CD4-positive, alpha-beta memory T cell (primary cell): ENCODE results near the gene PRR15L. TPM values are rescaled to one million over a fixed set of nuclear protein-coding genes. Genes with fewer than 3 reads are reported as not detected.

Experiments used
- CTCF ChIA-PET: fragments of 350-600 bp; sonication (Branson Sonifier 250); formaldehyde crosslinking; loops from one replicate; lab custom pipeline; 2021; ENCODE audit warnings: inconsistent platforms; ENCODE audit not compliant: partially characterized antibody; lab: Charles Lee
- POLR2A ChIA-PET: fragments of 350-600 bp; sonication (Branson Sonifier 250); formaldehyde crosslinking; loops from one replicate; lab custom pipeline; 2021; ENCODE audit not compliant: partially characterized antibody; lab: Charles Lee
- DNase-seq, 5 donors: peaks; one replicate each; pipeline versions ENCODE4 v3.0.0 to v3.0.0-alpha.2; 2020 to 2022; ENCODE audit warnings: mixed read lengths in 1 of 5
- H3K27ac ChIP-seq: one replicate; pipeline ENCODE4 v1.7.0; 2013; ENCODE audit warnings: low read depth, low read length
- H3K27me3 ChIP-seq: 2 replicates; pipeline ENCODE4 v1.7.0; 2013; ENCODE audit warnings: mild to moderate bottlenecking, low read length, moderate library complexity; ENCODE audit not compliant: insufficient read depth
- H3K36me3 ChIP-seq: 2 replicates; pipeline ENCODE4 v1.7.0; 2013; ENCODE audit warnings: mild to moderate bottlenecking, low read length, moderate library complexity; ENCODE audit not compliant: insufficient read depth
- H3K4me1 ChIP-seq: 2 replicates; pipeline ENCODE4 v1.7.0; 2013; ENCODE audit warnings: mild to moderate bottlenecking, low read length, moderate library complexity; ENCODE audit not compliant: insufficient read depth
- H3K4me3 ChIP-seq, 2 donors: one replicate each; pipeline ENCODE4 v1.7.0; 2013; ENCODE audit warnings: low read length in 2 of 2, mild to moderate bottlenecking in 1 of 2
- H3K9me3 ChIP-seq, 2 donors: one replicate each; pipeline ENCODE4 v1.7.0; 2013; ENCODE audit warnings: low read length in 2 of 2, control low read depth in 1 of 2; ENCODE audit not compliant: control insufficient read depth in 1 of 2
- H3K27ac Mint-ChIP-seq, 7 donors: one replicate each; pipeline ENCODE4 v1.8.0; 2020 to 2021; ENCODE audit warnings: mixed read lengths in 7 of 7, mild to moderate bottlenecking in 6 of 7, inconsistent platforms in 3 of 7, moderate library complexity in 3 of 7
- H3K27me3 Mint-ChIP-seq, 2 donors: one replicate each; pipeline ENCODE4 v1.8.0; 2020 to 2021; ENCODE audit warnings: mixed read lengths in 2 of 2
- H3K36me3 Mint-ChIP-seq, 2 donors: one replicate each; pipeline ENCODE4 v1.8.0; 2020 to 2021; ENCODE audit warnings: mixed read lengths in 2 of 2, inconsistent platforms in 1 of 2, mild to moderate bottlenecking in 1 of 2
- H3K4me1 Mint-ChIP-seq, 4 donors: one replicate each; pipeline ENCODE4 v1.8.0; 2020 to 2021; ENCODE audit warnings: mixed read lengths in 4 of 4, mild to moderate bottlenecking in 1 of 4
- H3K4me3 Mint-ChIP-seq, 8 donors: one replicate each; pipeline ENCODE4 v1.8.0; 2020 to 2021; ENCODE audit warnings: mixed read lengths in 8 of 8, mild to moderate bottlenecking in 7 of 8, moderate library complexity in 6 of 8, inconsistent platforms in 3 of 8
- H3K9me3 Mint-ChIP-seq, 8 donors: one replicate each; pipeline ENCODE4 v1.8.0; 2020 to 2021; ENCODE audit warnings: mixed read lengths in 8 of 8, mild to moderate bottlenecking in 5 of 8, inconsistent platforms in 3 of 8, moderate library complexity in 1 of 8
- intact Hi-C: fragments of 100-400 bp; cut with micrococcal nuclease; formaldehyde crosslinking; loops from one replicate; pipeline ENCODE4 v1.15.1; 2023
- polyA plus RNA-seq, 2 donors: library from polyadenylated mRNA; unstranded; fragments of 300-500 nt; fragmentation: Illumina TruSeq; gene quantifications; one replicate each; pipeline ENCODE4 v1.2.3, GENCODE V29; 2021
- total RNA-seq, 2 experiments: library from RNA; stranded (reverse); gene quantifications; one replicate each; pipeline ENCODE4 v1.2.3, GENCODE V29; 2021

PRR15L gene
- total and polyA plus RNA-seq, 4 experiments from 2014 or later: 0.11 TPM; not detected in 3

- intact Hi-C loops: loop anchor here (5.0 to 10.0 kb wide), 2 partner anchors 81 to 138 kb away; no protein-coding TSS in a partner anchor
- Mint-ChIP-seq H3K9me3 (no peaks in the 10 kb centered on the region), H3K4me1 (peaks cover 30 to 52% (median 41%) of the 10 kb centered on the region in 4 donors), H3K27me3 (no peaks in the 10 kb centered on the region), H3K4me3 (no peak overlapping the region), H3K36me3 (peaks cover 12 to 24% of the 10 kb centered on the region in 2 donors), H3K27ac (peak overlapping the region in 1 of 7 donors; percentile 61)
- Histone ChIP-seq H3K9me3 (no peaks in the 10 kb centered on the region), H3K4me3 (no peak overlapping the region), H3K27me3 (no peaks in the 10 kb centered on the region), H3K36me3 (peaks cover 4% of the 10 kb centered on the region), H3K4me1 (peaks cover 48% of the 10 kb centered on the region), H3K27ac (no peak overlapping the region)
- no peak for DNase-seq
- POLR2A ChIA-PET: interaction anchor here (1.0 to 2.5 kb wide), 4 partner anchors 24 to 101 kb away, joined by 3 to 8 read pairs (median 4); partner anchors contain the start of genes CDK5RAP3, NFE2L1 and SP2
- CTCF ChIA-PET: interaction anchor here (0.7 to 15.5 kb wide), 26 partner anchors 9 to 778 kb away, joined by 3 to 244 read pairs (median 5); partner anchors contain the start of genes CDK5RAP3, PNPO, PRR15L and SCRN2
Observed at GRCh38 chr17:47946516-47946915, 11.2 kb downstream of the PRR15L start.

- Histone ChIP-seq H3K4me3 (no peak overlapping the region), H3K9me3 (no peaks in the 10 kb centered on the region), H3K27ac (no peak overlapping the region), H3K4me1 (peaks cover 51% of the 10 kb centered on the region), H3K27me3 (no peaks in the 10 kb centered on the region), H3K36me3 (peaks cover 4% of the 10 kb centered on the region)
- DNase-seq: no peak
- Mint-ChIP-seq H3K4me3 (peak overlapping the region in 1 of 8 donors; percentile 52), H3K27me3 (no peaks in the 10 kb centered on the region), H3K4me1 (peaks cover 34 to 59% (median 47%) of the 10 kb centered on the region in 4 donors), H3K9me3 (no peaks in the 10 kb centered on the region), H3K36me3 (peaks cover 12 to 24% of the 10 kb centered on the region in 2 donors), H3K27ac (peak overlapping the region in 4 of 7 donors; percentile 24 to 76 (median 44))
- CTCF ChIA-PET: interaction anchor here (0.7 to 15.5 kb wide), 20 partner anchors 9 to 777 kb away, joined by 3 to 244 read pairs (median 5); partner anchors contain the start of genes CDK5RAP3, PNPO, PRR15L and SCRN2
- intact Hi-C loops: loop anchor here (5.0 to 10.0 kb wide), 2 partner anchors 81 to 139 kb away; no protein-coding TSS in a partner anchor
- POLR2A ChIA-PET: no interaction called here
Observed at GRCh38 chr17:47945529-47946508, 11.9 kb downstream of the PRR15L start.

- Mint-ChIP-seq H3K27ac (peak overlapping the region in 5 of 7 donors; percentile 24 to 76 (median 67)), H3K27me3 (no peaks in the 10 kb centered on the region), H3K4me3 (peak overlapping the region in 4 of 8 donors; percentile 35 to 63 (median 54)), H3K36me3 (peaks cover 12 to 24% of the 10 kb centered on the region in 2 donors), H3K9me3 (no peaks in the 10 kb centered on the region), H3K4me1 (peaks cover 34 to 61% (median 48%) of the 10 kb centered on the region in 4 donors)
- ChIA-PET POLR2A (no interaction called here), CTCF (interaction anchor here (0.7 to 15.5 kb wide), 10 partner anchors 8 to 104 kb away, joined by 3 to 244 read pairs (median 4); partner anchors contain the start of genes CDK5RAP3, PNPO and SCRN2)
- Histone ChIP-seq H3K27me3 (no peaks in the 10 kb centered on the region), H3K4me3 (no peak overlapping the region), H3K36me3 (peaks cover 4% of the 10 kb centered on the region), H3K9me3 (no peaks in the 10 kb centered on the region), H3K27ac (no peak overlapping the region), H3K4me1 (peaks cover 48% of the 10 kb centered on the region)
- intact Hi-C loops: loop anchor here (5.0 to 10.0 kb wide), 2 partner anchors 82 to 140 kb away; no protein-coding TSS in a partner anchor
- no peak for DNase-seq
Observed at GRCh38 chr17:47945080-47945479, 12.6 kb downstream of the PRR15L start.

- DNase-seq: no peak
- H3K27me3 Mint-ChIP-seq: no peaks in the 10 kb centered on the region
- H3K4me1 Mint-ChIP-seq: peaks cover 23 to 50% (median 35%) of the 10 kb centered on the region in 4 donors
- ChIA-PET POLR2A (interaction anchor here (1.5 to 3.6 kb wide), 4 partner anchors 9 to 47 kb away, joined by 4 to 34 read pairs (median 18); partner anchors contain the start of genes CDK5RAP3 and SP2), CTCF (interaction anchor here (0.9 to 15.5 kb wide), 5 partner anchors 6 to 101 kb away, joined by 3 to 244 read pairs (median 4); partner anchors contain the start of gene CDK5RAP3)
- peaks cover 12 to 20% of the 10 kb centered on the region in 2 donors for H3K36me3 Mint-ChIP-seq
- no peaks in the 10 kb centered on the region for H3K9me3 Mint-ChIP-seq
- Histone ChIP-seq H3K4me3 (no peak overlapping the region), H3K9me3 (no peaks in the 10 kb centered on the region), H3K4me1 (peaks cover 35% of the 10 kb centered on the region), H3K27ac (no peak overlapping the region), H3K27me3 (no peaks in the 10 kb centered on the region), H3K36me3 (peaks cover 4% of the 10 kb centered on the region)
- H3K4me3 Mint-ChIP-seq: peak overlapping the region; percentile 77 to 95 (median 88)
- H3K27ac Mint-ChIP-seq: peak overlapping the region; percentile 29 to 96 (median 92)
- intact Hi-C loops: loop anchor here (5.0 to 10.0 kb wide), 2 partner anchors 142 to 890 kb away; partner anchors contain the start of gene CALCOCO2
Observed at GRCh38 chr17:47942568-47942967, 15.1 kb downstream of the PRR15L start.

GRCh38 chr17:47942096-47942510, 15.6 kb downstream of the PRR15L start:
- H3K4me3 Mint-ChIP-seq: peak overlapping the region; percentile 77 to 95 (median 88)
- H3K27me3 ChIP-seq: no peaks in the 10 kb centered on the region
- peaks cover 23 to 49% (median 34%) of the 10 kb centered on the region in 4 donors for H3K4me1 Mint-ChIP-seq
- ChIA-PET POLR2A (interaction anchor here (0.9 to 3.6 kb wide), 8 partner anchors 8 to 101 kb away, joined by 3 to 34 read pairs (median 4); partner anchors contain the start of genes CDK5RAP3, SCRN2 and SP2), CTCF (interaction anchor here (0.9 to 15.5 kb wide), 6 partner anchors 7 to 132 kb away, joined by 3 to 244 read pairs (median 4); partner anchors contain the start of gene CDK5RAP3)
- peak in 1 of 5 donors; percentile 12 for DNase-seq
- peak overlapping the region; percentile 29 to 96 (median 92) for H3K27ac Mint-ChIP-seq
- peak overlapping the region; percentile 76 for H3K27ac ChIP-seq
- peaks cover 4% of the 10 kb centered on the region for H3K36me3 ChIP-seq
- H3K27me3 Mint-ChIP-seq: no peaks in the 10 kb centered on the region
- H3K4me1 ChIP-seq: peaks cover 33% of the 10 kb centered on the region
- peaks cover 10 to 19% of the 10 kb centered on the region in 2 donors for H3K36me3 Mint-ChIP-seq
- no peaks in the 10 kb centered on the region for H3K9me3 ChIP-seq
- H3K4me3 ChIP-seq: peak overlapping the region; percentile 82 to 85
- intact Hi-C loops: loop anchor here (5.0 to 10.0 kb wide), 2 partner anchors 143 to 890 kb away; partner anchors contain the start of gene CALCOCO2
- no peaks in the 10 kb centered on the region for H3K9me3 Mint-ChIP-seq
